Choroid plexus epithelial cell (primary cell): ENCODE results near the gene PILRB.
"Not testable (repeated sequence)": the region's sequence is repeated elsewhere in the genome, so short reads cannot be mapped to it uniquely, and the experiment has no call there.

Experiments used
- DNase-seq: peaks from one replicate; pipeline ENCODE4 v3.0.0-alpha.2; 2010; ENCODE audit warnings: low read depth
- H3K4me3 ChIP-seq: 2 replicates; pipeline ENCODE4 v1.5.1; 2011; ENCODE audit warnings: low read depth, mild to moderate bottlenecking, control low read depth, low read length, moderate library complexity
- TF ChIP-seq, protein P1 (sequence below): conservative IDR thresholded peaks from 2 replicates; pipeline ENCODE4 v1.5.1; 2011; ENCODE audit warnings: low read depth, mild to moderate bottlenecking, control low read depth, inconsistent platforms, low read length, moderate library complexity

The PILRB gene

DNA sequence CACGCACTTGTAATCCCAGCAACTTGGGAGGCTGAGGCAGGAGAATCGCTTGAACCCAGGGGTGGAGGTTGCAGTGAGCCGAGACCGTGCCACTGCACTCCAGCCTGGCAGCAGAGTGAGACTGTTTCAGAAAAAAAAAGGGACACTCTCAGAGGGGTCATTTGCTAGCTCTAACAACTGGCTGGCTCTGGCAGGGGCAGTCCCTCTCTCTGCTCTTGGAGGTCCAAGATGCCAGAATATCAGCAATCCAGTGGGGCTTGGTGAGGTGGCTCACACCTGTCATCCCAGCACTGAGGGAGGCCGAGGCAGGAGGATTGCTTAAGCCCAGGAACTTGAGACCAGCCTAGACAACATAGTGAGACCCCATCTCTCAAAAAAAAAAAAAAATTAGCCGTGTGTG is 12.8 kb downstream of the PILRB start:
- H3K4me3 ChIP-seq, result no peak overlapping the region
- DNase-seq, result no peak
- TF ChIP-seq, protein P1, sequence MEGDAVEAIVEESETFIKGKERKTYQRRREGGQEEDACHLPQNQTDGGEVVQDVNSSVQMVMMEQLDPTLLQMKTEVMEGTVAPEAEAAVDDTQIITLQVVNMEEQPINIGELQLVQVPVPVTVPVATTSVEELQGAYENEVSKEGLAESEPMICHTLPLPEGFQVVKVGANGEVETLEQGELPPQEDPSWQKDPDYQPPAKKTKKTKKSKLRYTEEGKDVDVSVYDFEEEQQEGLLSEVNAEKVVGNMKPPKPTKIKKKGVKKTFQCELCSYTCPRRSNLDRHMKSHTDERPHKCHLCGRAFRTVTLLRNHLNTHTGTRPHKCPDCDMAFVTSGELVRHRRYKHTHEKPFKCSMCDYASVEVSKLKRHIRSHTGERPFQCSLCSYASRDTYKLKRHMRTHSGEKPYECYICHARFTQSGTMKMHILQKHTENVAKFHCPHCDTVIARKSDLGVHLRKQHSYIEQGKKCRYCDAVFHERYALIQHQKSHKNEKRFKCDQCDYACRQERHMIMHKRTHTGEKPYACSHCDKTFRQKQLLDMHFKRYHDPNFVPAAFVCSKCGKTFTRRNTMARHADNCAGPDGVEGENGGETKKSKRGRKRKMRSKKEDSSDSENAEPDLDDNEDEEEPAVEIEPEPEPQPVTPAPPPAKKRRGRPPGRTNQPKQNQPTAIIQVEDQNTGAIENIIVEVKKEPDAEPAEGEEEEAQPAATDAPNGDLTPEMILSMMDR, result no peak

DNA sequence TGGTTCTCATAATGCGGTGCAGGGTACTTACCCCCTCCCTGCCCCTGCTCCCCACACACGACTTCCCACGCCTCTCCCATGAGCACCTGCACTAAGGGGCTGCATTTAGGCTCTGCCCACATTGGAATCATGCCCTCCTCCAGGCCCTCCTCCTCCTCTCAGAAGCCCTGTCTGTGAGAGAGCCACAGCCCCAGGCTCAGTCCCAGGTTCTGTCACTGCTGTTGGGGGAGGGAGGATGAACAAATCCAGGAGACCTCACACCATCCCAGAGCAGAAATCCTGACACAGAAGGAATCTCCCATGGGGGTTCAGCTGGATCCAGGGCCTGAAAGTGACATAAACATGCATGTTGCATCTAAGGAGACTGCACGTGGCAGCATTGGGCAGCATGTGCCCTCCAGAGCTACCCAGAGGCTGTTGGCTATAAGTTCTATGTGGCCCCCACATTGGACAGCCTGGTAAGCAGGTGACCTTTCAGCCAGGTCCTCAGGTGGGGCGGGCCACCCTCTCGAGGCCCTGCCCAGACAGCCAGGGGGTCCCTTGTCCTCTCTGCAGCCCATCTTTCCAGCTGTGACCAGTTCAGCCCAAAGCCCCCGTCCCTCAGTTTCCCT is 13.7 kb downstream of the PILRB start:
- DNase-seq, result no peak
- TF ChIP-seq, protein P1, result no peak
- H3K4me3 ChIP-seq, result no peak overlapping the region

DNA sequence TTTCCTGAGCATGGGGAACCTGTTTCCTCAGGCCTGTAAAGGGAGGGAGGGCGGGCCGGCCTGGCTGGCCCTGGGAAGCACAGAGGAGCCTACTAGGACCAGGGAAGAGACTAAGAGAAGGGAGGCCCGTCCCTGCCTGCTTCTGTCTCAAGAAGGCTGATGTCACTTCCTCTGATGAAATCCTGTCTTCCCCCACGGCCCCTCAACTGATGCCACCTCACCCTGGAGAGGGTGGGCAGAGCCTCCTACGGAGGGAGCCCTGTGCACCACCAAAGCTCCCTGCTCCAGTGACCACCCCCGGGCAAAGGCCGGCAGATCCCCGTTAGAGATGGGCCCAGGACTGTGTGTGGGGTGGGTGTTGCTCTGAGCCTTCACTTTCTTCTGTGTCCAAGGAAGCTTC is 14.3 kb downstream of the PILRB start:
- no peak overlapping the region for H3K4me3 ChIP-seq
- DNase-seq, result peak; percentile 63
- TF ChIP-seq, protein P1, result no peak

DNA sequence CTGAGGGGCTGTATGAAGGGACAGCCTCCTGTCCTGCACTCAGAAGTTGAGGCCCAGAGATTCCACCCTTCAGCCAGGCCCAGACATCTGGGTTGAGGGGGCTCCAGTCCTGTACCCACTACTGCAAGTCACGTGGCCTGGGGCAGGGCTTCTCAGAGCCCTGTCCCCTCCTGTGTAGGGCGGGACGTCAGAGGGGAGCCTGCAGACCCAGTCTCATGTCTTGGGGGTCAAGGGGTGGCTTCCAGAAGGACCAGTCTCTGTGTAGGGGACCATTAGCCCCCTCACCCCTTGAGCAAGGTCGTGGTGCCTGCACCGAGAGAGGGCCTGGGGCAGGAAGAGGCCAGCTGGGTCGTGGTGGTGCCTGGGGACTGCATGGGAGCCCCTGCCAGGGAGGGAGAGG is 14.8 kb downstream of the PILRB start:
- no peak for DNase-seq
- H3K4me3 ChIP-seq, result no peak overlapping the region
- TF ChIP-seq, protein P1, result no peak

DNA sequence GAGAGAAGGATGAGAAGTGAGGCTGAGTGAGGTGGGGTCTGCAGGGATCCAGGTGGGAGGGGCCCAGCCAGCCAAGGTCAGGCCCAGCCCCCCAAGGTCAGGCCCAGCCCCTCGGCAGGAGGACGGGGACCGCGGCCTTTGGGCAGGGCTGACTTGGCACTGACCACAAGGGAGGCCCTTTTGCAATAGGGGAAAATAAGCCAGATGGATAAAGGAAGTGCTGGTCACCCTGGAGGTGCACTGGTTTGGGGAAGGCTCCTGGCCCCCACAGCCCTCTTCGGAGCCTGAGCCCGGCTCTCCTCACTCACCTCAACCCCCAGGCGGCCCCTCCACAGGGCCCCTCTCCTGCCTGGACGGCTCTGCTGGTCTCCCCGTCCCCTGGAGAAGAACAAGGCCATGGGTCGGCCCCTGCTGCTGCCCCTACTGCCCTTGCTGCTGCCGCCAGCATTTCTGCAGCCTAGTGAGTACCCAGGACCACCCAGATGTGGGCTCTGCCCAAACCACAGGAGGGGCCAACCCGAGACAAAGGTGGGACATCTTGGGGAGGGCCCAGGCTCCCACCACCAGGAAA is 15.4 kb downstream of the PILRB start, which contains the start of gene PILRA:
Gene PILRA, plus strand, starts transcription at position 227 of the 571 bp plus-strand sequence. Its CDS starts 170 bp downstream, at position 397.
- TF ChIP-seq, protein P1, result no peak
- DNase-seq, result no peak
- no peak within 1 kb of the TSS for H3K4me3 ChIP-seq

DNA sequence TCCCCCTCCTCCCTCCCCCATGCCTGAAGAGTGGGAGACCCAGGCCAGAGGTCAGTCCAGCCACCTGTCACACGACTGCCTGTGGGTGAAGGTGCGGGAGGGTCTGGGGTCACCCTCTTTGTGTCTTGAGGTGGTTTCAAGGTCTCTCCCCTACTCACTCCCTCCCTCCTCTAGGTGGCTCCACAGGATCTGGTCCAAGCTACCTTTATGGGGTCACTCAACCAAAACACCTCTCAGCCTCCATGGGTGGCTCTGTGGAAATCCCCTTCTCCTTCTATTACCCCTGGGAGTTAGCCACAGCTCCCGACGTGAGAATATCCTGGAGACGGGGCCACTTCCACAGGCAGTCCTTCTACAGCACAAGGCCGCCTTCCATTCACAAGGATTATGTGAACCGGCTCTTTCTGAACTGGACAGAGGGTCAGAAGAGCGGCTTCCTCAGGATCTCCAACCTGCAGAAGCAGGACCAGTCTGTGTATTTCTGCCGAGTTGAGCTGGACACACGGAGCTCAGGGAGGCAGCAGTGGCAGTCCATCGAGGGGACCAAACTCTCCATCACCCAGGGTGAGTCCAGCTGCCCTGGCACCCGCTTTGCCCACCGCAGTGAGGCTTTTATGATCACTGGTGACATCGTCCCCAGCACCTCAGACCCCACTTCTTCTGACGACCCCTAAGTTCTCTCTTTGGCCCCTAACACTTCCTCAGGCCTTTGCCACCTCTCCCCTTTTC is 16.1 kb downstream of the PILRB start:
- TF ChIP-seq, protein P1, result peak; percentile 11
- H3K4me3 ChIP-seq, DNase-seq: not testable (repeated sequence)

DNA sequence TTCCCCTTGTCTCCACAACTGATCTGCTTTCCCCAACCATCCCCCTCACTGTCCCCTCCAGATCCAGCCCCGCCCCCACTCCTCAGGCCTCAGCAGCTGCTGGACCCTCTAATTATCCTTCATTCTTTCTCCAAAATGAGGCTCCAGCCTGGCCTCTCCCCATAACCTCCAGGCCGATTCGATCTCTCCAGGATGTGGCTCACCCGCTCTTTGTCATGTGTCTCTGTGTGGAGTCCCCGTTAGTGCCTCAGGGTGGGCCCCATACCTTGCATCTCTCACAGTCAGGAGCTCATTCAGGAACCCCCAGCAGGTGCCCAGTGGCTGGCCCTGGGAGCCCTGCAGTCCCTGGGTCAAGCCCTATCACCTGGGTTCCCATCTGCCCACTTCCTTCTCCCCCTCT is 16.7 kb downstream of the PILRB start:
- H3K4me3 ChIP-seq, result no peak overlapping the region
- TF ChIP-seq, protein P1, result no peak
- DNase-seq, result no peak
